Skeletal muscle satellite cell (primary cell): Measurements from ENCODE around the gene C6orf132. TPM values are rescaled to one million over a fixed set of nuclear protein-coding genes. Genes with fewer than 3 reads are reported as not detected.
A peak's percentile ranks its signal among the peaks of the same experiment; 100 is the strongest.

ENCODE experiments used
- H3K27me3 ChIP-seq: 2 replicates; pipeline ENCODE4 v1.7.0; 2013; ENCODE audit warnings: low read length; ENCODE audit not compliant: control insufficient read depth, insufficient read depth
- H3K36me3 ChIP-seq: 2 replicates; pipeline ENCODE4 v1.7.0; 2013; ENCODE audit warnings: mild to moderate bottlenecking, control low read depth, low read length; ENCODE audit not compliant: insufficient read depth
- H3K4me1 ChIP-seq: 2 replicates; pipeline ENCODE4 v1.7.0; 2013; ENCODE audit warnings: low read length; ENCODE audit not compliant: control insufficient read depth, insufficient read depth
- H3K4me2 ChIP-seq: 2 replicates; pipeline ENCODE4 v1.7.0; 2013; ENCODE audit warnings: mild to moderate bottlenecking, low read length
- H3K4me3 ChIP-seq: 2 replicates; pipeline ENCODE4 v1.7.0; 2013; ENCODE audit warnings: low read length
- H3K9ac ChIP-seq: 2 replicates; pipeline ENCODE4 v1.7.0; 2013; ENCODE audit warnings: mild to moderate bottlenecking, low read depth, low read length, moderate library complexity
- H3K9me3 ChIP-seq: replicated peaks from 2 replicates; pipeline ENCODE4 v1.7.0; 2013; ENCODE audit warnings: mild to moderate bottlenecking, control low read depth, low read length
- total RNA-seq: library from RNA; depleted of rRNA; stranded (reverse); fragments of >200 nt; gene quantifications from 2 replicates; pipeline ENCODE4 v1.2.3, GENCODE V29; 2012; rRNA removed

C6orf132 gene, protein sequence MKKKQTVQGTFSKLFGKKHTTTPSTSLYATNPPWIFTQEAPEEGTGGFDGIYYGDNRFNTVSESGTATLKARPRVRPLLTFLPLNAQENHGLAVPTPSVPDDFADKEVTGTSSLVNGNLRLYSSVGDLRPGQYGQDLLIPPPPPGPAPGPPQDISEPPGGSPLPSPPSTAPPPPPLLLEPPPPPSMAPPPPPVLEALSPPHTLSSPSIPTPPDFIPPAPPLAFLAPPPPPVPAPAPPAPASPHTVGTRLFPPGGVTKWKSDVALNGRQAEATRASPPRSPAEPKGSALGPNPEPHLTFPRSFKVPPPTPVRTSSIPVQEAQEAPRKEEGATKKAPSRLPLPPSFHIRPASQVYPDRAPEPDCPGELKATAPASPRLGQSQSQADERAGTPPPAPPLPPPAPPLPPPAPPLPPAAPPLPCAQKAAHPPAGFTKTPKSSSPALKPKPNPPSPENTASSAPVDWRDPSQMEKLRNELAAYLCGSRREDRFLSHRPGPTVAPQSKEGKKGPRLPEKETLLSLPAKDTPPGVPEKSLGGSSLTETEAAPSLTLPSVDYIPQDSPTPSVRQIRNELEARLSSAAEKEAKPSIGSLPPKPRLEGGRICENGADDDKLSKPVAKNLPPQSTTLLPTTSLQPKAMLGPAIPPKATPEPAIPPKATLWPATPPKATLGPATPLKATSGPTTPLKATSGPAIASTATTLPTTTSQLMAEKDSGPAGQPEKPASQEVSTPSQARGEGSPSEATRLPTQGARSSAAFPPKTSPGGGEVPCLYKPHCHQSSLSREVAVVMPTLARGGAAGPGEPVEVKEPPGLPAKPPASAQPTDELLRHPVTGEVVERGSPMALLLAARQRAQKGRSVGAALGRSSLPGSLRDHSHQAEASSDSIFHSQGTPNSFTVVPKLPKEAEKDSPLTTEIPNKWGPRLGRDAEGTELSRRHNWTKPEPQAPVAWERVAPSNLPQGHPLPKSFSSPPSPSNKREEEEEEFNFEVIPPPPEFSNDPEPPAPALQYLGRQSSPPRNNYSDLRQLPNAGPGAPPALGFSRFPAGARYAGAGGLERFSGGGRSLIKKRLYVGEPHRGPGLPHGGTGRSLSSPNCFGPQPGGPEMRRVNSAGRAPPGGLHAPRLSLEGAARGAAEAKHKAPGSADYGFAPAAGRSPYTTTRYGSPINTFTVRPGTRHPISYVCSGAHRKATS
- total RNA-seq = 4.3 and 5.5 TPM in 2 replicates

DNA sequence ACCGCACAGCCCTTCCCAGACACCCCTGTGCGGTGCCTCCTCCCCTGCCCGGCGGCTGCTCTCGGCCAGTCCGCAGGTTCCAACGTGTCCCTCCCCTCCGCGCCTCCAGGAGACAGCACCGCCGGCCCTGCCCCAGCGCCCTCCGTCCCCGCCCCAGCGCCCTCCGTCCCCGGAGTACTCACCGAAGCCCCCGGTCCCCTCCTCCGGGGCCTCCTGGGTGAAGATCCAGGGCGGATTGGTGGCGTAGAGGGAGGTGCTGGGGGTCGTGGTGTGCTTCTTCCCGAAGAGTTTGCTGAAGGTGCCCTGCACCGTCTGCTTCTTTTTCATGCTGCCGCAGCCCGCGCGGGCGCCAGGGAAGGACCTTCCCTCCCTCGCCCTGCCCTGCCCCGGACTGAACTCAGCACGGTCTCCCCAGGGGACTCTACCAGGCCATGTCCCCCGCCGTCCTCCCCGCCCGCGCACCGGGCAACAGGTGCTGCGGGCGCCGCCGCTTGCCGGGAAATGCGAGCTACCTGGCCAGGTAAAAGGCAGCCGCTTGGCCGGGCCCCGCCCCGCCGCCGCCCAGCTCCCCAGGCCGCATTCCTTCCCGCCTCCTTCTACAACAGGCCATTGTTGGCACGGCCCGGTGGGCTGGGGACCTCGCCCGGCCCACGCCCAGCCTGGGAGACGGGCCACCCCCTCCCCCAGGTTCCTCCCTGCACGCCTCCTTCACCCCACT is at the start of gene C6orf132:
C6orf132 (minus strand) TSS at position 503 of the 718 bp plus-strand sequence; CDS start at position 327, 176 bp downstream.
- Histone ChIP-seq H3K9ac (peak within 1 kb of the TSS; percentile 91), H3K4me3 (peak within 1 kb of the TSS; percentile 69), H3K36me3 (no peaks in the 10 kb centered on the region), H3K27me3 (no peaks in the 10 kb centered on the region), H3K4me1 (peaks cover 42% of the 10 kb centered on the region), H3K4me2 (peak within 1 kb of the TSS; percentile 93), H3K9me3 (no peaks in the 10 kb centered on the region)

DNA sequence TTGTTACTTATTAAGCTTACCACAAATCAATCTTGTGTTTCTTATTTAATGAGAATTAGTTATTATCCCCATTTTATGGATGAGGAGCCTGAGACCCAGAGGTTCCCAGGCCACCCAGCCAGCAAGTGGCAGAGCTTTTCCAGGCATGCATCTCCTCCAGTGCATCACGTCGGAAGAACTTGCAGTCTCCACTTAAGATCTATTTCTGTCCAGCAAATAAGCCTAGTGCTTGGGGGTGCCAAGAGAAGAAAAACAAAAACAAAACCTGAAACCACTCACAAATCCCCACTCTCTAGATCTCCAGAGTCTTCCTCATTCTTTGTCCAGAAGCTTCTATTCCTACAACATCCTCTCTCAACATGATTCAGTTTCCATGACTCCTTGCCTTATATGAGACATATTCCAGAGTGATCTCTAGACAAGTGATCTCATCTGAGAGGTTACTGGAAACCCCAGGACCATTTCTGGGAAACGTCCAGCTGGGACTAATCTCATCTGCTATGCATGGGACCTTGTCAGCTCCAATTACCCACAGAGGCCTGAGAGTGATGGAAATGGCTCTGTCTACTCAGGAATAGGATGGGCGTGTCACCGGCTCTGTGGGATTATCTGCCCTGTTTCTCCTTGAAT is 48.2 kb upstream of the C6orf132 start:
- peaks cover 8% of the 10 kb centered on the region for H3K4me1 ChIP-seq
- no peaks in the 10 kb centered on the region for H3K9me3 ChIP-seq
- no peak overlapping the region for H3K9ac ChIP-seq
- H3K4me3 ChIP-seq = no peak overlapping the region
- no peak overlapping the region for H3K4me2 ChIP-seq
- H3K27me3 ChIP-seq = no peaks in the 10 kb centered on the region
- no peaks in the 10 kb centered on the region for H3K36me3 ChIP-seq

DNA sequence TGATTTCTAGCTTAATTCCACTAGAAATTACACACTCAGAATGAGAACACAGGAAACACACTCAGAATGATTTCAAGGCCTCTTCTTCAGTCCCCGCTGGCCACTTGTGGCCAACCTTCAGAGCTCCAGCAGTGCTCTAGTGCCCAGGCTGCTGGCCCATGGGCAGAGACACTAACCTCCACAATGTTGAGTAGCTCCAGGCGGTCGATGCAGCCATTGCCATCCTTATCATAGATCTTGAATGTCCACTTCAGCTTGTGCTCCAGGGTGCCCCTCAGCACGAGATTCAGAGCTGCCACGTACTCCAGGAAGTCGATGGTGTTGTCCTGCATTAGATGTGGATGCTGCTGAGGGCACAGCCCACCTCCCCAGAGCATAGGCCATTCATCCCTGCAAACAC is 46.0 kb upstream of the C6orf132 start:
- no peak overlapping the region for H3K4me2 ChIP-seq
- no peak overlapping the region for H3K4me3 ChIP-seq
- H3K9me3 ChIP-seq = no peaks in the 10 kb centered on the region
- no peaks in the 10 kb centered on the region for H3K36me3 ChIP-seq
- H3K4me1 ChIP-seq = peaks cover 5% of the 10 kb centered on the region
- H3K9ac ChIP-seq = no peak overlapping the region
- H3K27me3 ChIP-seq = peaks cover 11% of the 10 kb centered on the region

DNA sequence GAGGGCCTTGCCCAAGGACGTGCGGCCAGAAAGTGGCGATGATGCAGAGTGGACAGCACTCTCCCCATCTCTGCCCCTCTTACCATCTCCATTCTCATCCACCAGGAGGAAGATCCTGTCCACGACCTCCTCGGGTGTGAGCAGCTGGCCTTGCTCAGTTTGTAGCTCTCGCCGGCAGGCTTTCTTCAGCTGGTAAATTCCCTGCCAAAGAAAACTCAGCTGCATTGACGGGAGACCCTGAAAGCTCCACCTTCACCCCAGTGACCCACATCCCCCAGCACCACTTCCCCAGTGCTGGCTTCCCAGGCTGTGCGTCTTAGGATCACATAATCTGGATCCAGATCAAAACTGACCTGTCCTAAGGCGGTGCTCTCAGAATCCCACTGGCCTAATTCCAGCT is 43.2 kb upstream of the C6orf132 start:
- Histone ChIP-seq H3K4me3 (no peak overlapping the region), H3K4me1 (no peaks in the 10 kb centered on the region), H3K36me3 (no peaks in the 10 kb centered on the region), H3K9ac (no peak overlapping the region), H3K27me3 (peaks cover 11% of the 10 kb centered on the region), H3K4me2 (no peak overlapping the region), H3K9me3 (no peaks in the 10 kb centered on the region)

DNA sequence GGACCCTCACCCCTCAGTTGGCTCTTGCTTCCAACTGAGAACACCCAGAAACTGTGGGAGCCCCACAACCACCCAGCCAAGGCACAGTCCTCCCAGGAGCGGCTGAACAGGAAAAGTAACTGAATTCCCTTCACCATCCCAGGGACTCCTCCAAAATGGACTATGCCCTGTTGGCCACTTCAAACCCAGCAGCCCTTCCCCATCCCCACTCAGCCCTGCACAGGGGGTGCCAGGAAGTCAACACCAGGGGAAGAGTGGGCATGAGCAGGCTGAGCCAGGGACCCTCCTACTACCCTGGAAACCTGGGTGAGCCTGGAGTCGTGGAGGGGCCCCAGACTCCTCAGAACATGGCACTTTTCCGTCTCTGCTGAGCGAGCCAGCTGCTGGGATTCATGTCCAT is 42.1 kb upstream of the C6orf132 start:
- H3K4me2 ChIP-seq = no peak overlapping the region
- H3K9ac ChIP-seq = no peak overlapping the region
- H3K27me3 ChIP-seq = peaks cover 18% of the 10 kb centered on the region
- no peaks in the 10 kb centered on the region for H3K4me1 ChIP-seq
- H3K36me3 ChIP-seq = no peaks in the 10 kb centered on the region
- no peak overlapping the region for H3K4me3 ChIP-seq
- H3K9me3 ChIP-seq = no peaks in the 10 kb centered on the region

DNA sequence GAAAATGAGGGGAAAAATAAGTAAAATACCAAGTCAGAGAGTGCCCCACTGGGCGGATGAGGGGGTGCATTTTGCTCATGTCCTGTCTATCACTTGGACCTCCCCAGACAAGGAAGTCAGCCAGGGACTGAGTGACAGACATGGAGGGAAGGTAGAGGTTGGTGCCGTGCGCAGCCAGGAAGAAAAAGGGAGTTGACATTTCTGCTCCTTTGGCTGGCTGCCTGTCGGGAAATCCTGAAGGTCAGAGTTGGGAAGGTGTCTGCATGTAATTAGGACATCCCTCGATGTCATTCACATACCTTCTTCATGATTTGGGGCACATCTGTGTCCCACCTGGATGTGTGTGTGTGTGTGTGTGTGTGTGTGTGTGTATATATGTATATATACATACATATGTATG is 39.7 kb upstream of the C6orf132 start:
- no peaks in the 10 kb centered on the region for H3K4me1 ChIP-seq
- H3K27me3 ChIP-seq = peaks cover 33% of the 10 kb centered on the region

DNA sequence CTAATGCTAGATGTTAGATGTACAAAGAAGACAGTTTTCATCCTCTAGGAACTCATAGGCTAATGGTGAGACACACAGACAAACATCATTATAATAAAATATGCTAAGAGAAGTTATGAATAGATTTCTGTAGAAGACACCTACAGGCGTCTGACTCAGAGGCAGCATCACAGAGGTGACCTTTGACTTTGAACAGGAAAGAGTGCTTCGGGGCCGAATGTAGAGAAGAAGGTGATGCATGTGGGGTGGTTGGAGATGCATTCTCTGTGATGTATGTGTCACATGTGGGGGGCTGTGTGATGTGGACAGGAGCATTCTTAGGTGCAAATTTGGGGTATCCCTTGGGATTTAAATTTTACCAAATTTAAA is 37.5 kb upstream of the C6orf132 start:
- Histone ChIP-seq H3K27me3 (peaks cover 30% of the 10 kb centered on the region), H3K4me1 (no peaks in the 10 kb centered on the region), H3K4me2 (no peak overlapping the region), H3K9ac (no peak overlapping the region), H3K9me3 (no peaks in the 10 kb centered on the region), H3K4me3 (no peak overlapping the region), H3K36me3 (no peaks in the 10 kb centered on the region)

More for the DNA sequence above, 39.7 kb upstream of the C6orf132 start:
- H3K9me3 ChIP-seq = no peaks in the 10 kb centered on the region
- no peak overlapping the region for H3K4me2 ChIP-seq
- H3K9ac ChIP-seq = no peak overlapping the region
- no peak overlapping the region for H3K4me3 ChIP-seq
- H3K36me3 ChIP-seq = no peaks in the 10 kb centered on the region

DNA sequence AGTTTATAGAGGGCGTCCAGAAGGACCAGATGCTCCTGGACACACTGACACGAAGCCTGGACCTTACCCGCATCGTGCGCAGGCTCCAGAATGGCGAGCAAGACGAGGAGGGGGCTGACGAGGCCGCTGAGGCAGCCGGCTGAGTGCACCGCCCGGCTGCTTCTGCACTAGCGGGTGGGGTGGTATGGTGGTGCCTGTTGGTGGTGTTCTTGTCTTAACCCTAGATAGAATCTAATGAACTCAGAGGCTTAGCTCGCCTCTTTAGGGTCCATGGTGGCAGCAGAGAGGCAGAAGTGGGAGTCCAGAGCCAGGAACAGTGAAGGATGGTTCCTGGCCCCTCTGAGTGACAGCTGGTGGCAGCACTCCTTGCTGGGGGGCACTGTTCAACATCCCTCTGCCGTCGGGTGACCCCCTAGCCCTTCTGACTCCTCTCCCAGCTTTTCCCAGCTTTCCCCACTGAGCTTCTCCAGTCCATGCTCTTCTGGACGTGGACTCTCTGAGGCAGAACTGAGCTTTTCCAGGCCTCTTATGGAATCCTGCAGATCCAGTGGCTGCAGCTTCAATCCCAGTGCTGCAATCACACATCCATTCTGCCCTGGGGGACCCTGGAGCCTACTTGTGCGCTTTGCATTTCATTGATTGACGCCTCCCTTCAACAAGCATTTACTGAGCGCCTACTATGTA is 37.0 kb upstream of the C6orf132 start:
- H3K4me2 ChIP-seq = no peak overlapping the region
- no peaks in the 10 kb centered on the region for H3K9me3 ChIP-seq
- no peak overlapping the region for H3K9ac ChIP-seq
- H3K4me3 ChIP-seq = no peak overlapping the region
- H3K36me3 ChIP-seq = no peaks in the 10 kb centered on the region
- no peaks in the 10 kb centered on the region for H3K4me1 ChIP-seq
- H3K27me3 ChIP-seq = peaks cover 32% of the 10 kb centered on the region

DNA sequence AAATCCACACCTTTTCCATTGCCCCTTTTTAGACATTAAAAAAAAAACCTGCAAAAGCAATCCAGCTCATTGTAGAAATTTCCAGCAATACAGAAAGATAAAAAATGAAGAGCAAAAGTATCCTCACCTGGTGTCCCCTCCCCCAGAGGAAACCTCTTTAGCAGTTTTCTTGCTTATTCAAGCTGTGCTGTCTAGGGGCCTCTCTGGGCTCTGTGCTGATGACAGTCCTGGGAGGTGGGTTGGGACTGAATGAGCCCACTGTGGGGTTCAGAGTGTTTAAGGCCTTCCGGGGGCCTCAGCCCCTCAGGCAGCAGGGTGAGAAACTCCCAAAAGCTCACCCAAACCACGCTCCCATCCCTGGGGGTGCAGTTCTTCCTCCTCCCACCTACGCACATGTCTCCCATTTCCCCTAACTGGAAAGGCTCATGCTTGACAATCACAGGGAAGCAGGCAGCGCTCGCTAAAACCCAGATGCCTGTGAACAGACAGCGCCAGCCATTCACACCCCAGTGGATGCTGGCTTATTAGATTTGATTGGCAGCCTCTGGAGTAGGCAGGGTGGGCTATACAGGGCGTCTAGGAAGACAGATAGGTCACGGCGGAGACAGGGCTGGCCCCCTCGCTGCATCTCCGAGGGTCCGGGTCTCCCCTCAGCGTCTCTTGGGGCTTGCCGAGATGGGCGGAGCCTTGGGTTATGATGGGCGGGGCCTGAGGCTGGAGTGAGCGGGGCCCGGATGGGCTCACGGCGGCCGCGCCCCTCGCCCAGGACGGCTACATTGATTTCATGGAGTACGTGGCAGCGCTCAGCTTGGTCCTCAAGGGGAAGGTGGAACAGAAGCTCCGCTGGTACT is 35.3 kb upstream of the C6orf132 start:
- Histone ChIP-seq H3K36me3 (no peaks in the 10 kb centered on the region), H3K4me3 (no peak overlapping the region), H3K27me3 (peaks cover 36% of the 10 kb centered on the region), H3K9ac (no peak overlapping the region), H3K4me1 (no peaks in the 10 kb centered on the region), H3K9me3 (no peaks in the 10 kb centered on the region), H3K4me2 (peak overlapping the region; percentile 52)
